WI38 (cell line): ENCODE measurements around the gene AFF1.

Experiments
- H3K4me3 ChIP-seq: 2 replicates; pipeline ENCODE4 v1.5.1; 2011; ENCODE audit warnings: low read depth, mild to moderate bottlenecking, control low read depth, low read length
- CTCF ChIP-seq: IDR thresholded peaks from 2 replicates; pipeline ENCODE4 v1.5.1; 2012; ENCODE audit warnings: low read depth, mild to moderate bottlenecking, control low read depth, low read length

The AFF1 gene

GRCh38 chr4:87042986-87043820, 108.4 kb downstream of the AFF1 start:
- no peak overlapping the region for H3K4me3 ChIP-seq
- no peak for TF ChIP-seq CTCF

- TF ChIP-seq CTCF = no peak
- H3K4me3 ChIP-seq = no peak overlapping the region
Measured at GRCh38 chr4:87044511-87045233, 109.9 kb downstream of the AFF1 start.

GRCh38 chr4:87045234-87045558, 110.4 kb downstream of the AFF1 start:
- TF ChIP-seq CTCF = no peak
- H3K4me3 ChIP-seq = no peak overlapping the region

DNA sequence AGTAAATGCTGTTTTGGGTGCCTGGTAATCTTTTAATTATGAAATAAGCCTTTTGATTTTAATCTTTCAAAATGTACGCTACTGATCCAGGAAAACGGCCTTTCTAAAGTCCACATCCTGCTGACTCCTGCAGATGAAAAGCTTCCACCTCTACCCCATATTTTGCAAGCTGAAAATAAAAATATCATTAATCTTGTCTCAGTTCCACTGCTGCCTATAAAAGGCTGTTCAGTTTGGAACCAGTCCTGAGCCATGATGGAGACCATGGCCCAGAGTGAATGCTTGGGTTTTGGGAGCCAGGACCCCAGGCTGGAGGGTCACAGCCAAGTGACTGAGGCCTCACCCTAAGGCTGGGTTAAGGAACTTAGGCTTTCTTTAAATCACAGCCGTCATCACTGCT, 110.8 kb downstream of the AFF1 start:
- no peak overlapping the region for H3K4me3 ChIP-seq

GRCh38 chr4:87046121-87046551, 111.3 kb downstream of the AFF1 start:
- TF ChIP-seq CTCF = no peak
- H3K4me3 ChIP-seq = no peak overlapping the region

More for the DNA sequence above, 110.8 kb downstream of the AFF1 start:
- TF ChIP-seq CTCF = no peak

GRCh38 chr4:87047281-87047798, 112.5 kb downstream of the AFF1 start:
- no peak for TF ChIP-seq CTCF
- H3K4me3 ChIP-seq = no peak overlapping the region

DNA sequence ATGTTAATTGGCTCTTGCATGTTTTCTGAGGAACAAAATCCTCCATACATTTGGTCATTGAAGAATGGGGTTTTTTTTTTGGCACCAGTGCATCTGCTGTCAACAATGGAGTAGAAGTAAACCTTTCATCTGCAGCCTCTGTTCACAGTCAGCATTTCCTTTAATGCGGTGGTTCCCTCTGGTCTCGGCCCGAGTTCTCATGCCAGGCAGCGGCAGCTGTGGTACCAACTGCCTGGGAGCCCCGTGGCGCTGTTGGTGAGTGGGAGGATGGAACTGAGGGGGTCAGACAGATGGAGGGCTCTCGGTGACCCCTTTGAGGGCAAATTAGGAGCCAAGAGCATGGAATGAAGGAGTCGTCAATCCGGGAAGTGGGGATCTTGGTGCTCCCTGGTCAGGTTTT, 114.7 kb downstream of the AFF1 start:
- H3K4me3 ChIP-seq = no peak overlapping the region
- no peak for TF ChIP-seq CTCF
